ENCODE results near the gene MUSK.

- no peak for TF ChIP-seq CTCF (IDR thresholded peaks at IDR 0.05; ENCODE audit: borderline replicate concordance, extremely low read depth, low read length, poor library complexity, severe bottlenecking)
- TF ChIP-seq EZH2 (IDR thresholded peaks at IDR 0.05; ENCODE audit: borderline replicate concordance, low read depth, low read length, severe bottlenecking): no peak
These were observed 45.7 kb downstream of the MUSK start for GRCh38 chr9:110714314-110714713.
